ENCODE data around the gene KCNJ15.

The KCNJ15 gene

DNA sequence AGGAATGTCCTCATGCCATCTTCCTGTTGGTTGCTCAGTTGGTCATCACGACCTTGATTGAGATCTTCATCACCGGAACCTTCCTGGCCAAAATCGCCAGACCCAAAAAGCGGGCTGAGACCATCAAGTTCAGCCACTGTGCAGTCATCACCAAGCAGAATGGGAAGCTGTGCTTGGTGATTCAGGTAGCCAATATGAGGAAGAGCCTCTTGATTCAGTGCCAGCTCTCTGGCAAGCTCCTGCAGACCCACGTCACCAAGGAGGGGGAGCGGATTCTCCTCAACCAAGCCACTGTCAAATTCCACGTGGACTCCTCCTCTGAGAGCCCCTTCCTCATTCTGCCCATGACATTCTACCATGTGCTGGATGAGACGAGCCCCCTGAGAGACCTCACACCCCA is 42.9 kb downstream of the KCNJ15 start:
- DNase-seq (ENCODE audit: low read depth), result no peak

DNA sequence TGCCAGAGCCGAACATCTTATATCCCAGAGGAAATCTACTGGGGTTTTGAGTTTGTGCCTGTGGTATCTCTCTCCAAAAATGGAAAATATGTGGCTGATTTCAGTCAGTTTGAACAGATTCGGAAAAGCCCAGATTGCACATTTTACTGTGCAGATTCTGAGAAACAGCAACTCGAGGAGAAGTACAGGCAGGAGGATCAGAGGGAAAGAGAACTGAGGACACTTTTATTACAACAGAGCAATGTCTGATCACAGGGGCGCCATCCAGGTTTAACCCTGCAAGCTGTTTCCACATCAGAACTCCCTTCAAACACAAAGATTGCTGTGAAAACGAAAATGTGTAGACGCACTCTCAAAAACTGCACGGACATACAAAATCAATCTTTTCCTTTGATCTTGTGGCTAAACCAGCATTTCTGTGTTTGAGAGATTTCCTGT is 43.4 kb downstream of the KCNJ15 start:
- no peak for DNase-seq (ENCODE audit: low read depth)

DNA sequence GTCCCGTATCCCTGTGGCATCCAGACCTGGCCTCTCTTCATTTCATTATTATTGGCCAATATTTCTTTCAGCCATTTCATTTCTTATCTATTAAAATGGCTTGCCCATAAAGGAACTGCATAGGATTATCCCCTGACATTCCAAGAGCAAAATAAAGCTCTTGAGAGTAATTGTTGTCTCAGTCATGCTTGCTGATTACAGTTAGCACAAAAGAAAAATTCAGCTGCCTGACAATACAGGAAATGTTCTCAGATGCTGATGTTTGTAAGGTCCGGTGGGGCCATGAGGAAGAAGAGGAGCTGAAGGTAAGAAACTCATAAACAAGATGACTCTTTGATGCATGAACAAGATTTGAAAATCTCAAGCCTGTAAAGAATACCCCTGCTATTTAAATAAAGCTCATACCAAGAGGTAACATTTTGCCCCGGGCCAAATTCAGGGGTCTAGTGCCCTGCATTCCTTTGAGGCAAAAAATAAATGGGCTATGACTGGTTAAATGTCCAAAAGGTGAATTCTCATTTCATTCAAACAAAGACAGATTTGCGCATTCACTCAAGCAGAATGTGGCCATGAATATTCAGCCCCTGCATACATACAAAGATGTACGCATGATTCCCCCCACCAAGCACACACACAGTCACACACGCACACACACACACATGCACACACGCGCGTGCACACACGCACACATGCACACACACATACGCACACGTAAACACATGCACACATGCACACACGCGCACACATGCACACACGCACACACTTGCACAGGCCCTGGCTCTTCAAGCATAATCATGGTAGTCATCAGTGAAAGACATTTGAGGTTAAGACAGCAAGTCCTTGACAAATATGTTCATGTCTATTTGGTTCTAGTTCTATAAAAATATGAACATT is 44.8 kb downstream of the KCNJ15 start:
- DNase-seq (ENCODE audit: low read depth), result no peak

- no peak for DNase-seq (ENCODE audit: low read depth)
Measured at GRCh38 chr21:38303300-38303699, 46.5 kb downstream of the KCNJ15 start.

DNA sequence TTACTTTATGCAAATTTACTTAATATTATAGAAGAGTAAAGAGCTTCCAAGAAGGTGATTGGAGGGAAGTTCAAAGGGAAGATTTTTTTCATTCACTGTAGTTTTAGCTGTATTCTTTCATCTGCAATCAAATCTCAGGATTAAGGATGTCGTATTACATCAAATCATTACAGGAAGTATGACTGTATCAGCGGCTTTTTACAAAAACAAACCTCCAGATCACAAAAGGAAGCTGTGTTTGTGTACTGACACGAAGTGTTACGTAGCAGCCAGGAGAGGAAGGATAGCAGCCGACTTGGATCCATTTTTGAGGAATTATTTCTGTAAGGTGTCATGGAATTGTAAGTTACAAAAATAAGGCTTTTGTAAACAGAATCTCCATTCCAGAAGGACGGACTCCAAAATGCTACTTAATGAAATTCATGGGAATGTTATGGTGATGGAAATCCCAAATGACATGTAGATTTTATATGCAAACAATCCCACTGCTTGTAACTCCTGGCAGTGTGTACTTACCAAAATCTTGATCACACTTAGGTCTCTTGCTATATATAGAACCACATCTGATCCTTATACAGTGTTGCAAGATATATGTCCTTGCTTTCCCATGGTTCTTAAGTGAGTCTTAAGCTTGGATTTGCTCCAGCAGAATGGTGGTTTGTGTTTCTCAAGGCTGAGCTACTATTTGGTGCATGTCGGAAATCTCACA is 49.8 kb downstream of the KCNJ15 start:
- DNase-seq (ENCODE audit: low read depth), result peak; percentile 95

DNA sequence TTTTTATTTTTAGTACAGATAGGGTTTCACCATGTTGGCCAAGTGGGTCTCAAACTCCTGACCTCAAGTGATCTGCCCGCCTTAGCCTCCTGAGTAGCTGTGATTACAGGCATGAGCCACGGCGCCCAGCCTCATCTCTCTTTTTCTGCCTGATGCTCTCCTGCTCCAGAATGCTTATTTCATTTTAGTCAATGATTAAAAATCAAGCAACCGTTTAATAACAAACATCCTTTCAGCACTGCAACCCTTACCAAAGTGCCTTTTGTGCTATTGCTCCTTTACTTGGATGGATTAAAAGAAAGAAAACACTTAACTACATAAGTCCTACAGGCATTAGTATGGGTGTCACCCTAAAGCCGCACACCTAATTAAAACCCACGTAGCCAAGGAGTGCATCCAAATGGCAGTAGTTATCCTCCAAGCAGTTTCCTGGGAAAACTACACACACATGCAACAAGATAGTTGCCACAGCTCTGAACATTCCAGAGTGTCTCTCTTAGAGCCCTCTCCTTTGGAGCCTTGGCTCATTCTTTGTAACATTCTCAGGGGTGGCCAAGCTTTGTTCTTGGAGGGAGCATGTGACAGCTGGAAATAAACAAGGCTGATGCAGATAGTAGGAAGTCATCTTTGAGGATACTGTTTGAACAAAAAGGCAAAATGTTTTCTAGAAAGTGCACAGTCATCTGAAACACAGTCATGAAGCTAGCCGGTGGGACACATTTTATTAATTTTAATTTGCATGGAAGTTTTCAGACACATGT is 51.2 kb downstream of the KCNJ15 start:
- no peak for DNase-seq (ENCODE audit: low read depth)

GRCh38 chr21:38308532-38309119 is 51.8 kb downstream of the KCNJ15 start:
- no peak for DNase-seq (ENCODE audit: low read depth)

DNA sequence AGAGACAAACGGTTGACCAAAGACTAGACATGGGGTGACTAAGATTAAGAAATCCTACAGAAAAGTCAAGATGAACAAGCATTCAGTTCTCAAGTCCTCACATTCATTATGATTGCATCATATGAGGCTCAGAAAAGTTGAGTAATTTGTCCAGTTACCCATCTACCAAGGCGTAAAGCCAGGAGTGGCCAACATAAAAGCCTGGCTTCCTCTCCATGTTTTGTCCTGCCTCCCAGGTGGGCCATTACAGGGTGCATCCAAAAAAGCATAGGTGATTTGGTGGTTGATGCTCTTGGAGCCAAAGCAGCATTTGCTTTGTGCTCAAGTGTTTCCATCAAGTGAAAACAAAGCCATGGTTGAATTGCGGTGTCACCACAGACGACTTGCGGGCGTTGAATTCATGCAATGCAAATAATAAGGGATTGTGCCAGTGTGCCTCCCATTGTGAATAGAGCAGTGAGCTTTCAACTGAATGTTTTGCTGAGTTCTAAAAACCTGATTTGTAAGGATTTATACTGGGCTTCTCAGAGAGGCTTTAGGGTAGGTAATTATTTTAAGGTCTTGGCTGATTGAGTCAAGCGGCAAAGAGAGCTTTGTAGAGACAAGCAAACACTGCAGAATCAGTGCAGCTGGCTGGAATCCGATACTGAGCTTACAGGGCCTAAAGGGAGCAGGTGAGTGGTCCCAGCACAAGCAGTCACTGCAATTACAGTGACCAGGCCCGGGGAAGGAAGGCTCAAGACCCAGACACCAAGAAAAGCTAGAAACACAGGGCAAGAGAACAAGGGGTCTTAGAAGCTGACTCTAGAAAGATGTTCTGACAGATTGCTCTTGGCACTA is 54.1 kb downstream of the KCNJ15 start:
- no peak for DNase-seq (ENCODE audit: low read depth)

DNA sequence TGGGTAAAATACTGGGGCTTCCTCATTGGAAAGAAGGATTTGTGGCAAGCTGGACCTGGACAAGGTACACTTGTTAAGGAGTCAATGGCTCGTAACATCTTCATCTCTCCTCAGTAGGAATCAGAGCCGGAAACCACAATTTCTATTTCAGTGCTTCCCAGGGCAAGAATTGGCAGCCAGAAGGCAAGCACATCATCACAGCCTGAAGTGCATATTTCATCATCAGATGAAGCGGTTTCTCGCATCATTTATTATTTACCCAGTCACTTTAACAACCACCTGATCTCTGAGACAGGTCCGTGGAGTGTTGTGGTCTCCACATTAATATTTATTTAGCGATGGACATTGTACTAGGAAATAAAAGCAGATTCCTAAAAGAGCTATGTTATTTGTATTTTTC is 55.0 kb downstream of the KCNJ15 start:
- DNase-seq (ENCODE audit: low read depth), result no peak

- DNase-seq (ENCODE audit: low read depth), result no peak
Measured at GRCh38 chr21:38312822-38313221, 56.0 kb downstream of the KCNJ15 start.

- DNase-seq (ENCODE audit: low read depth), result no peak
Measured at GRCh38 chr21:38314558-38314957, 57.8 kb downstream of the KCNJ15 start.

GRCh38 chr21:38315122-38315521 is 58.3 kb downstream of the KCNJ15 start:
- no peak for DNase-seq (ENCODE audit: low read depth)

DNA sequence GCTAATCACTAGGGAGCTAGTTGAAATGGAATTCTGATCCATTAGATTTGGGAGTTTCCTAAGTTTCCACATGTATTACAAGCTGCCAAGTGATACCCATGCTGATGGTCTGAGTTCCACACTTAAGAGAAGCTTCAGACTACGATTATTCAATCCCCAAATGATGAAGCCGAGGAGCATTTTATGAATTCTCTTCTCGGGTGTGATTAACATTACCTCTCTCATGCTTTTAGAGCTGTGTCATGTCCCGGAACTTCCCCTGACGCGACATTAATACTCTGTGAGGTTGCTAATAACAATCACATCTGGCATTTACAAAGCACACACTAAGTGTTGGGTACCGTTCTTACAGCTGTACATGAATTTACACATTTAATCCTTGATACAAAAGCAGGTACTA is 63.0 kb downstream of the KCNJ15 start:
- no peak for DNase-seq (ENCODE audit: low read depth)

- no peak for DNase-seq (ENCODE audit: low read depth)
Measured at GRCh38 chr21:38321568-38321967, 64.8 kb downstream of the KCNJ15 start.

DNA sequence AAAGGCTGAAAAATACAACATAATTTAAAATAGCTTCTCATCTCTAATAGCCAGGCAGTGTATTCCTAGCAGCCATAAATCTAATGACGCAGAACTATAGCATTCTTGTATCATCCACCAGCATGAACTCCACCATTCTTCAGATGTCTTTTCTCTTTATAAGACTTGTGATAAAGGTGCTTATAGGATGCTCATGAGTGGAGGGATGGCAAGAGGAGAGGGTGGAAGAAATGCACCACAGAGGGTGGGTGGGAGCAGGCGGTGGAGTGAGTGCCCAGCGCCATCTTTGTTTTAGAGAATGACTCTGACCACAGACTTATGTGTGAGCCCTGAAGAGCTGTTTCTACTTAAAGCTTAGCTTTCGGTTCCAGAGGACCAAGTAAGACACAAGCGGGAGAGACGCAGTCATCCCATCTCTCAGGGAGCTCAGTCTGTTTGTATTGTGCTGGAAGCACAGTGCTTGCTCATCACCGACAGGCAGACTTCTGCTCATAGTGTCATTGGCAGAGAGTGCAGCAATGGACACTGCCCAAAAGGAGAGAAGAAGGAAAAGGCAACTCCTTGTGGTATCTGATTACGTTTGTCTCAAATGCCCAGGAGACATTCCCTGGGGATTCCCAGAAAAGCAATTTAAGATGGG is 65.6 kb downstream of the KCNJ15 start:
- DNase-seq (ENCODE audit: low read depth), result no peak

GRCh38 chr21:38323721-38324531 is 67.1 kb downstream of the KCNJ15 start:
- DNase-seq (ENCODE audit: low read depth), result peak; percentile 68

DNA sequence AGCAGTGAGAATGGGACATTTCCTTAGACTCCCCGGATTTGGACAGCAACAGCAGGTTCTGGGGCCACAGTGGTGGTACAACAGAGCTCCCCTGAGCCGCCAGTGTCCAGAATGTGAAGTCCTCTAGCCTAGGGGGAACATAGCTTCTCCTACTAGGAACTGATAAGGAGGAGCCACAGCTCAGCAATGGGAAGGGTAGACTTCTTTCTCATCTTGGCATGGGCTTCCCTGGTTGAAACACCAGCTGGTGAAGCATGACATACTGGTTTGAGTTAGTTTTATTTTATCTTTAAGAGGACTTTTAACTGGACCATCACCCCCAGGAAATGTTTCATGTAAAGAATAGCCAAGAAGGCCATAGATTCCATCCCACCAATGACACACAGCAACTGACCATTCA is 68.4 kb downstream of the KCNJ15 start:
- no peak for DNase-seq (ENCODE audit: low read depth)

- no peak for DNase-seq (ENCODE audit: low read depth)
Measured at GRCh38 chr21:38325731-38326420, 69.1 kb downstream of the KCNJ15 start.

DNA sequence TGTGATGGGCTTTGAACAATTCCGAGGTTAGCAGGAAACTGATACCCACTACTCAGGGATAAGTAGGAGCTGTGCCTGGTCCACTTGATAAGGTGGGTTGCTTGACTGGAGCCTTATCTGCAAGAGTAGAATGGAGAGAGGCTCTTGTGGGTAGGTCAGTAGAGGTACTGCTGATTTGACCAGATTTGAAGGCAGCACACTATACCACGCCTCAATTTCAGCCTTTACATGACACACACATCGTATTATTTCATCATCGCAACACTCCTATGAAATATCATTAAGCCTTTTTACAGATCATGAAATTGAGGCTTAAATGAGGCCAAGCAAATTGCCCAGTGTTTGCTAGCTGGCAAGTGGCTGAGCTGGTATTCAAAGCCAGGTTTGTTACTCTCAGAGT is 69.6 kb downstream of the KCNJ15 start:
- no peak for DNase-seq (ENCODE audit: low read depth)
